ENCODE results near the gene GRIN2D. TPM values are rescaled to one million over a fixed set of nuclear protein-coding genes. Genes with fewer than 3 reads are reported as not detected.

The GRIN2D gene
- polyA plus RNA-seq, 10 donors: 0.83 to 2.5 (median 1.3) TPM

- peak in 1 of 3 donors; percentile 47 for DNase-seq
These were observed 4.0 kb downstream of the GRIN2D start for GRCh38 chr19:48397263-48398101.

GRCh38 chr19:48398102-48398374 lies 4.6 kb downstream of the GRIN2D start:
- DNase-seq: peak in 1 of 3 donors; percentile 64

DNA sequence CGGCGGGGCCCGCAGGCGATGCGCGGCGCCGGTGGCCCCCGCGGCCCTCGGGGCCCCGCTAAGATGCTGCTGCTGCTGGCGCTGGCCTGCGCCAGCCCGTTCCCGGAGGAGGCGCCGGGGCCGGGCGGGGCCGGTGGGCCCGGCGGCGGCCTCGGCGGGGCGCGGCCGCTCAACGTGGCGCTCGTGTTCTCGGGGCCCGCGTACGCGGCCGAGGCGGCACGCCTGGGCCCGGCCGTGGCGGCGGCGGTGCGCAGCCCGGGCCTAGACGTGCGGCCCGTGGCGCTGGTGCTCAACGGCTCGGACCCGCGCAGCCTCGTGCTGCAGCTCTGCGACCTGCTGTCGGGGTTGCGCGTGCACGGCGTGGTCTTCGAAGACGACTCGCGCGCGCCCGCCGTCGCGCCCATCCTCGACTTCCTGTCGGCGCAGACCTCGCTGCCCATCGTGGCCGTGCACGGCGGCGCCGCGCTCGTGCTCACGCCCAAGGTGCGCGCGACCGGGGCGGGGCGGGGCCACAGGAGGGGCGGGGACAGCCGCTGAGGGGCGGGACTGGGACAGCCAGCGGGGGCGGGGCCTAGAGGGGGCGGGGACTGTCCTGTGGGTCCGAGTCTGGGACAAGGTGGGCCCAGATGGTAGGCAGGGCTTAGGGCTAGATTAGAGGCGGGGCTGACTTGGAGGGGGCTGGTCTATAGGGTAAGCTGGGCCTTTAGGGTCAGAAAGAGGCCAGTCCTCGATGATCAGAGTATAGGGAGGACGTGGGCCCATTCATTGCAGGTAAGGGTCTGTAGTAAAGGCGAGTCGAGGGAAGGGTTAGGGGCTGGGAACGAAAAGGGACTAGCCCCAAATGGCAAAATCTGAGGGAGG lies 5.1 kb downstream of the GRIN2D start:
- peak; percentile 75 to 90 (median 84) for DNase-seq

DNA sequence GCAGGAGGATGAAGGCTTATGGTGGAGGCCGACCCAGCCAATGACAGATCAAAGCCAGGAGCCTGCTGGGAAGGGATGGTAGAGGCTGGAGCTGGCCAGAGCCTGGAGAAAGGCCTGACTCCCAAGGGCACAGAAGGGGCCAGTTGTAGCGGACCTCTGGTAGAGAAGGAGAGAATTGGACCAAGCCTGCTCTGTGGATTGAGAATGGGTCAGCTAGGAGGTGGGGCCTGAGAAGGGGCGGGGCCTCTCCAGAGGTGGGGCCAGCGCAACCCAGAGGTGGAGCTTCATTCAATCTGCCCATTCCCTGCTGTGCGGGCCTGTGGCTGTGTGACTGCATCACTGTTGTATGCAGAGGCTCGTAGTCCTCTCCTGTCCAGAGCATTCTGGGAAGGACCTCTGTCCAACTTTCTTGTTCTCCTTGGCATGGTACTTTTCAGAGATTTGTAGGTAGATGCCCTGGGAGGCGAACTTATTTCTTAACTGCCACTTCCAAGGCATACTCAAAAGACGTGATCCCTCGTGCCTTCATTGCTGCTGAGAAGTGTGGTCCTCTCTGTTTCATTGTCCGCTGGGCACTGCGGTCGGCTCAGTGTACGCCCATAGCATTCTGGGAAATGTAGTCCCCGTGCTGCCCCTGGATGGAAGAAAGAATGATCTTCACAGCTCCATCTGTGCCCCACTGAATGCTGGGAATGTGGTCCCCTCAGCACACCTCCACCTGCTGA lies 6.7 kb downstream of the GRIN2D start:
- DNase-seq: peak in 2 of 3 donors; percentile 38 to 74

- DNase-seq: no peak
These were observed 7.8 kb downstream of the GRIN2D start for GRCh38 chr19:48401287-48401686.

- DNase-seq: peak in 2 of 3 donors; percentile 50 to 73
These were observed 10.1 kb downstream of the GRIN2D start for GRCh38 chr19:48403606-48404005.

DNA sequence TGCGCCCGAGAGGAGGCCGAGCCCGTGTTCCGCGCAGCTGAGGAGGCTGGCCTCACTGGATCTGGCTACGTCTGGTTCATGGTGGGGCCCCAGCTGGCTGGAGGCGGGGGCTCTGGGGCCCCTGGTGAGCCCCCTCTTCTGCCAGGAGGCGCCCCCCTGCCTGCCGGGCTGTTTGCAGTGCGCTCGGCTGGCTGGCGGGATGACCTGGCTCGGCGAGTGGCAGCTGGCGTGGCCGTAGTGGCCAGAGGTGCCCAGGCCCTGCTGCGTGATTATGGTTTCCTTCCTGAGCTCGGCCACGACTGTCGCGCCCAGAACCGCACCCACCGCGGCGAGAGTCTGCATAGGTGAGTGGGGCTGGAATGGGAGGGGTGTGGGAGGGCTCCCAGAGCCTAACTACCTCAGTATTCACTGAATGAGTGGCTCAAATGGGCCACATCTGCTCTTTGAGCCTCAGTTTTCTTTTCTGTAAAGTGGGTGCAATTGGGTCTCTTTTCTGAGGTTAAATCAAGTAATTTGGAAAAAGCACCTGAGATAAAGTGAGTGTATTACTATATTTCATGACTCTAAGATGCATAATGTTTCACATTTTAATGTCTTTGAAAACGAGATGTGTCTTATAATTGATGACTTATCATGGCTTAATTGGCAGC lies 11.7 kb downstream of the GRIN2D start:
- DNase-seq: no peak

DNA sequence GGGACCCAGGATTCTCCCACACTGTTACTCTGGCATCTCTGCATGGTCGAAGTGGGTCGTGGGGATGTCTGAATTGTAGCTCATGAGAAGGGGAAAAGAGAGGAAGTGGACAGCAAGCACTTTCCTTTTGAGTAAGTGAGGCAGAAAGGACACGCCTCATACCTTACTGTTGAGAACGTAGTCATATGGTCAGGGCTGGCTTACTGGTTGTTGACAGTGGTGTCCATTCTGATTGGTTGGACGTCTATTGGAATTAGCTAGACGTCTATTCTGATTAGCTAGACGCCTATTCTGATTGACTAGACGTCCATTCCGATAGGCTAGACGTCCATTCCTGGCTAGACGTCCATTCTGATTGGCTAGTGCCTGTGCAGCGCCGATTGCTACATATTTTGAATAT lies 12.4 kb downstream of the GRIN2D start:
- no peak for DNase-seq

- no peak for DNase-seq
These were observed 20.6 kb downstream of the GRIN2D start for GRCh38 chr19:48413879-48414587.

DNA sequence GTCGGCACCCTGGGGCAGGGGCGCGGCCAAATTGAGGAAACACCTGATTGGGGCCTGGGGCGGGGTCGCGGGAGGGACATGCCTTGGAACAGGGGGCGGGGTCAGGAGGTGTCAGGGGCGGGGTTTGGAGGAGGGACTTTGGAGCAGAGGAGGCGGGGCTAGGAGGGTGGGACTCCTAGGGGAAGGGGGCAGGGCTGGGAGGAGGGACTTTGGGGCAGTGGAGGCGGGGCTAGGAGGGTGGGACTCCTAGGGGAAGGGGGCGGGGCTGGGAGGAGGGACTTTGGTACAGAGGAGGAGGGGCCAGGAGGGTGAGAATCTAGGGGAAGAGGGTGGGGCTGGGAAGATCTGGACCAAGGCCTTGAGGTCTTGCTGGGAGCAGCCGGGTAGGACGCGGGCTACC lies 21.9 kb downstream of the GRIN2D start:
- peak in 2 of 3 donors; percentile 44 to 46 for DNase-seq

DNA sequence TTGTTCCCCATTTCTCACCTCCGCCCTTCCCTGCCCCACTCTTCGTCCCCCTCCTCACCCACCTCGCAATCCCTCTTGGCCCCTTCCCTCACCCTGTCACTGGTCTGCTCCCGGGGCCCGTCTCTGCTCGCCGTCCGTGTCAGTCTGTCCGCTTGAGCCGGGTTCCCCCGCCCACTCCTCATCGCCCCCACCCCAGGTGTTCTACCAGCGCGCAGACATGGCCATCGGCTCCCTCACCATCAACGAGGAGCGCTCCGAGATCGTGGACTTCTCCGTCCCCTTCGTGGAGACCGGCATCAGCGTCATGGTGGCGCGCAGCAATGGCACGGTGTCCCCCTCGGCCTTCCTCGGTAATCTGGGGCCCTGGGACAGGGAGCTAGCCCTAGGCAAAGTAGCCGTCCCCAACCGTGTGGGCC lies 22.3 kb downstream of the GRIN2D start:
- DNase-seq: no peak

GRCh38 chr19:48417421-48417820 lies 24.0 kb downstream of the GRIN2D start:
- no peak for DNase-seq

DNA sequence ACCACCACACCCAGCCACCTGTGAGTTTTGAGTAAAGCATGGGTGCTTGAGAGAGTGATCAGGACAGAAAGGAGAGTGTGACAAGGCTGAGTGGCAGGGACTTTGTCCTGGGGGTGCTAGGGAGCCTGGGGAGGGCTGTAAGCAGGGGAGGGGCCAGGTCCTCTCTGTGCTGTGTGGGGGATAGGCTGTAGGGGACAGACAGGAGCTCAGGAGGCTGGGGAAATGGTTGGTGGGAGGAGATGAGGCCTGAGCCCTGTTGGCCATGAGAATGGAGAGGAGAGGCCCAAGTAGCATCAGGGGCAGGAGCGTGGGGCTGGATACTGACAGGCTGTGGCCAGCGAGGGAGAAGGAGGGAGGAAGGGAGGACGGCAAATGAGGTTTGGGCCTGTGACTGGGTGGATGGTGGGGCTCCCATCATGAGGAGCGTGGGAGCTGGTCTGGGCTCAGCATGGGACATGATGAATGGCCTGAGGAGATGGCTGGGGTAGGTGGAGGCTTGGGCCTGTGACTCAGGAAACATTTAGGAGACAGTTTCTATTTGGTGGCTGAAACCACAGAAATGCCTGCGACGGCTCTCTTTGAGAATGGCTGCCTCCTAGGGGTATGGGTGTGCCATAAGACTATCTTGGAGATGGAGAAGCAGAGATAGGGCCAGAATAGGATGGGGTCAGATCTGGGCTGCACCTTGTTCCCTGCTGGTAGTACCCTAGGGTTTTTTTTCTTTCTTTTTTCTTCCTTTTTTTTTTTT lies 25.0 kb downstream of the GRIN2D start:
- no peak for DNase-seq

- peak in 1 of 3 donors; percentile 71 for DNase-seq
These were observed 25.9 kb downstream of the GRIN2D start for GRCh38 chr19:48419158-48419920.

DNA sequence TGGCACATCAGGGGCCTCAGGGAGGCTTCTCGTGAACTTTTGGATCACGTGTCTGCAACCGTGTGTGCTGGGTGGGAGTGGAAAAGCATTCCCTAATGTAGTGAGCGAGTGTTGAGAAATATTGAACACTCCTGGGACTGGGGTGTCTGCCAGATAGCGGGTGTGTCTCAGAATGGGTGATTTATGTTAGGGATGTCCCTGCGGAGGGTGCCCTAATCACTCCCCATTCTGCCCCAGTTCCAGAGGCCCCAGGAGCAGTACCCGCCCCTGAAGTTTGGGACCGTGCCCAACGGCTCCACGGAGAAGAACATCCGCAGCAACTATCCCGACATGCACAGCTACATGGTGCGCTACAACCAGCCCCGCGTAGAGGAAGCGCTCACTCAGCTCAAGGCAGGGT lies 28.1 kb downstream of the GRIN2D start:
- DNase-seq: no peak

DNA sequence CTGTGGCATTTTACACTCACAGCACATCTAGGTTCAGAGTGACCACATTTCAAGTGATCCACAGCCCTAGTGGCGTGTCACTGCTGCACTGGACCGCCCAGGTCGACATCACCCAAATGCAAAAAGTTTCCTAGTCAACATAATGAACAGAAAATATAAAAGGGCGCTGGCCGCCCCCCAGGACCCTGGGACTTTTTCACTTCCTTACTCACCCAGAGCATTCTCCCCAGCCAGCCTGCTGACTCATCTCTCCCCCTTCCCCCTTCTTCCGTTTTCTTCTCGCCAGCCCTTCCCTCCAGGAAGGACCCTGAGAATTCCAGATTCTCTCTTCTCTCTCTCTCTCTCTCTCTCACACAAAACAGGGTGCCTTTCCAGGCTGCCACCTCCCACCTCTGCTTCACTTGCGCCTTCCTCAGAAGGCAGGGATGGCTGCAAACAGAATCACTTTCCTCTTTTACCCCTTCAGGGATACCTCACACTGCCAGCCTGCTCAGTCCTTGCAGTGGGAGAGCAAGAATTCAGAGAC lies 31.3 kb downstream of the GRIN2D start:
- DNase-seq: peak; percentile 33 to 53 (median 53)

DNA sequence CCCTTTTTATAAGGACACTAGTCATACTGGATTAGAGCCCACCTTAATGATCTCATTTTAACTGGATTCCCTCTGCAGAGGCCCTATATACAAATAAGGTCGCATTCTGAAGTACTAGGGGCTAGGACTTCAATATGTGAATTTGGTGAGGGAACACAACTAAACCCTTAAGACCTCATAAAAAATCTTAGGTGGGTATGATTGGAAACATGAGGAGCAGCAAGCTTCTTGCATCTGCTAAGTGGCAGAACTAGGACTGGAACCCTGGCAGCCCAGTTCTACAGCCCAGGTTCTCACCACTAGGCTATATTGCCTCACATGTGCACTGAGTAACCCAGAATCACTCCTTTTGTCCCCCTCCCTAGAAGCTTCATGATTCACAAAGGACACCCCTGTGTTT lies 35.2 kb downstream of the GRIN2D start:
- no peak for DNase-seq

- DNase-seq: no peak
These were observed 39.9 kb downstream of the GRIN2D start for GRCh38 chr19:48433337-48433736.

DNA sequence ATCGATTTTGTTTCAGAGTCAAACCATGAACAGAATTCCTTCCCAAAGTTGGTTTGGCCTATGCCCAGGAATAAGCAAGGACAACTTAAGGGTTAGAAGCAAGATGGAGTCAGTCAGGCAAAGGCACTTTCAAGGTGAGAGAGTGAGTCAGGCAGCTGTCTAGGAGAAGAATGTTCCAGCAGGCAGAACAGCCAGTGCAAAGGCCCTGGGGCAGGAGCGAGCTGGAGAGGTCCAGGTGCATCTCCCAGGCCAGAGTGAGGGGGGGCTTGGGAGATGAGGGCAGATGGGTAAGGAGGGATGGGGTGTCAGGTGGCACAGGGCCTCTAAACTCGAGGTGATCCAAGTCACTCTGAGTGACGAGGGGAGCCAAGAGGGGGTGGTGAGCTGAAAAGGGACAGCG lies 43.1 kb downstream of the GRIN2D start:
- DNase-seq: no peak
